Heart left ventricle (tissue), 13 donors: Measurements from ENCODE around the gene BHLHE40.

Source experiments
- CTCF ChIP-seq, 12 donors: fragments of 200-600 bp; sonication (generic) in 4 of 12; IDR thresholded peaks; one replicate each; pipeline versions ENCODE4 v1.5.0 to v1.8.0; 2018 to 2022; ENCODE audit warnings: antibody characterized with exemption in 12 of 12, mild to moderate bottlenecking in 5 of 12
- POLR2A ChIP-seq, 2 donors: fragments of 450-650 bp; IDR thresholded peaks; one replicate each; pipeline ENCODE4 v1.6.1; 2017; ENCODE audit warnings: antibody characterized with exemption in 2 of 2, mild to moderate bottlenecking in 2 of 2, moderate library complexity in 2 of 2
- donor health status: ischemic (EF 13 %, LVEDD 7.1; RV severe dilation, severe dysfunction).
- donor health status: DM: no; HTN: yes; CAD: no.
- donor health status: DM: no; HTN: no; CAD: no.
- donor health status: ischemic (EF 25% LVEDD 6.9; RV normal size, moderate dysfunction).
- donor health status: ischemic (EF 25% LVEDD 5.7; RV mildly dilated, moderate dysfunction).
- donor health status: ischemic (EF 35%, LVEDD 5.7; RV mildly dilated, moderate dysfunction).
- donor health status: nonischemic (EF 11% LVEDD 7.7; RV severe dilation, severe dysfunction).
- donor health status: DM: yes; HTN: yes; CAD: no.
- donor health status: PGD.
- donor health status: ischemic (EF 29% LVEDD 5.4; RV normal size, mild dysfunction).
- donor health status: nonischemic (EF 23%, LVEDD 6.1; RV moderate dilation, normal function).

GRCh38 chr3:4953119-4953518, 26.1 kb upstream of the BHLHE40 start:
- no peak for TF ChIP-seq POLR2A (IDR thresholded peaks at IDR 0.05)
- no peak for TF ChIP-seq CTCF (IDR thresholded peaks at IDR 0.05)
